GM18498 (cell line): Measurements from ENCODE around the gene PIK3R3.

Experiments
- ATAC-seq: cut with Tn5 transposase; IDR thresholded peaks from one replicate; pipeline ENCODE4 v1.9.1; 2021; ENCODE audit warnings: mild to moderate bottlenecking, moderate library complexity; ENCODE audit not compliant: unreplicated experiment

The PIK3R3 gene

GRCh38 chr1:45995298-45995697, 137.1 kb downstream of the PIK3R3 start:
- ATAC-seq: no peak

GRCh38 chr1:45994423-45994822, 138.0 kb downstream of the PIK3R3 start:
- ATAC-seq: no peak
